Fibroblast of lung (primary cell): ENCODE data around the gene PEF1. TPM values are rescaled to one million over a fixed set of nuclear protein-coding genes. Genes with fewer than 3 reads are reported as not detected.

Source experiments
- DNase-seq, 2 donors: peaks; one replicate each; pipeline versions ENCODE4 v3.0.0 to v3.0.0-alpha.2; 2010; ENCODE audit warnings: low read depth in 2 of 2
- H2AFZ ChIP-seq: 2 replicates; pipeline ENCODE4 v1.5.1; 2012; ENCODE audit warnings: low read length, control low read depth, inconsistent platforms
- H3K27ac ChIP-seq: 2 replicates; pipeline ENCODE4 v1.5.1; 2011; ENCODE audit warnings: low read length, control low read depth; ENCODE audit not compliant: insufficient read depth
- H3K27me3 ChIP-seq: 2 replicates; pipeline ENCODE4 v1.5.1; 2011; ENCODE audit warnings: mild to moderate bottlenecking, low read length; ENCODE audit not compliant: control insufficient read depth, insufficient read depth
- H3K36me3 ChIP-seq: 2 replicates; pipeline ENCODE4 v1.5.1; 2011; ENCODE audit warnings: low read length; ENCODE audit not compliant: control insufficient read depth, insufficient read depth
- H3K4me1 ChIP-seq: 2 replicates; pipeline ENCODE4 v1.5.1; 2011; ENCODE audit warnings: low read length; ENCODE audit not compliant: control insufficient read depth, insufficient read depth; ENCODE audit errors: extremely low read depth
- H3K4me2 ChIP-seq: 2 replicates; pipeline ENCODE4 v1.5.1; 2011; ENCODE audit warnings: low read length, control low read depth; ENCODE audit not compliant: insufficient read depth; ENCODE audit errors: extremely low read depth
- H3K4me3 ChIP-seq, 4 experiments: fragments of 200-600 bp in 1 of 4; sonication (generic) in 1 of 4; replicated peaks in 1 of 4; 2 replicates each; pipeline ENCODE4 v1.5.1; 2011 to 2016; ENCODE audit warnings: low read length in 4 of 4, low read depth in 3 of 4, mild to moderate bottlenecking in 3 of 4, control low read depth in 2 of 4, inconsistent platforms in 1 of 4, mixed read lengths in 1 of 4; ENCODE audit not compliant: insufficient read depth in 1 of 4; ENCODE audit errors: control extremely low read depth in 1 of 4
- H3K79me2 ChIP-seq: 2 replicates; pipeline ENCODE4 v1.5.1; 2012; ENCODE audit warnings: mild to moderate bottlenecking, low read length, inconsistent platforms; ENCODE audit not compliant: control insufficient read depth, insufficient read depth
- H3K9ac ChIP-seq: 2 replicates; pipeline ENCODE4 v1.5.1; 2011; ENCODE audit warnings: mild to moderate bottlenecking, low read length, control low read depth; ENCODE audit not compliant: insufficient read depth
- H3K9me3 ChIP-seq: 2 replicates; pipeline ENCODE4 v1.5.1; 2012; ENCODE audit warnings: low read depth, low read length; ENCODE audit not compliant: control insufficient read depth, insufficient read depth
- H4K20me1 ChIP-seq: 2 replicates; pipeline ENCODE4 v1.5.1; 2011; ENCODE audit warnings: low read length; ENCODE audit not compliant: control insufficient read depth, insufficient read depth; ENCODE audit errors: extremely low read depth
- EZH2 ChIP-seq: IDR thresholded peaks from 2 replicates; pipeline ENCODE4 v1.5.1; 2012; ENCODE audit warnings: low read length, control low read depth, mild to moderate bottlenecking; ENCODE audit errors: missing control alignments
- polyA plus RNA-seq, 2 donors: library from polyadenylated mRNA; depleted of rRNA in 1 of 2; stranded (reverse) in 1 of 2; unstranded in 1 of 2; fragments of >200 nt; gene quantifications; 2 replicates each; pipeline ENCODE4 v1.2.1, GENCODE V29; 2011 to 2012; ENCODE audit warnings: missing spikeins in 1 of 2
- total RNA-seq: library from RNA; depleted of rRNA; stranded (reverse); fragments of >200 nt; gene quantifications from 2 replicates; pipeline ENCODE4 v1.2.1, GENCODE V29; 2014
- TF ChIP-seq, protein P1 (sequence below), 2 donors: IDR thresholded peaks in 1 of 2; conservative IDR thresholded peaks in 1 of 2; 1 replicate in 1 of 2; 2 replicates in 1 of 2; pipeline ENCODE4 v1.5.1; 2011 to 2012; ENCODE audit warnings: low read length in 2 of 2, control low read depth in 1 of 2, inconsistent platforms in 1 of 2, low read depth in 1 of 2, mild to moderate bottlenecking in 1 of 2

The PEF1 gene
- total and polyA plus RNA-seq, 2 donors (not counting 1 experiment from before 2014, with no cell fraction given) = 72.9 to 78.1 TPM

DNA sequence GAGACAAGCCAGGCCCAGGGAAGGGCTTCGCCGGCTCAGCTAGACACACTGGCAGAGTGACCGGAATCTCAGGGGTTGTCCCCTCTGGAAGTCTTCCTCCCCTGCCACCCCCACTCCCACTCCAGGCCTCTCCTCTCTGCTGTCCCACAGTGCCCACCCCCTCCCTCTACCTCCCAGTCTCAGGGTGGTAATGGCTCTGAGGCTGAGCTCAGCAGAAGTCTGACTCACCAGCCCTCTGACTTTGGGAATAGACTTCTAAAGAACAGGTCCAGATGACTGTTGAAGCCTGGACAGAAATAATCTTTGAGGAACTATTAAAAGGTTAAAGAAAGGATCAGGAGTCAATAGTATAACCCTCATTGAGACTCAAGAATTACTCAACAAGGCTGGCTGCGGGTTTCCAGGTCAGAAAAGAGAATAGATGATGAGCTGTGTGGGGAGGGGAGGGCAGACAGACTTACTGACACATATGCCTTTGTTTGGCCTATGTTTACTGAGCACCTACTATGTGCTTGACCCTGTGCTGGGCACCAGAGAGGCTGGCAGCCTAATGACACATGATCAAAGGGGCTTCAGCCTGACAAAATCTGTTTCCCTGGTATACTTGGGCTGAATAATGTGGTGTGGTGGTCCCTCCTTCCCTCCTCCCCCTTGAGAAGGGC is 19.0 kb downstream of the PEF1 start:
- TF ChIP-seq, protein P1, sequence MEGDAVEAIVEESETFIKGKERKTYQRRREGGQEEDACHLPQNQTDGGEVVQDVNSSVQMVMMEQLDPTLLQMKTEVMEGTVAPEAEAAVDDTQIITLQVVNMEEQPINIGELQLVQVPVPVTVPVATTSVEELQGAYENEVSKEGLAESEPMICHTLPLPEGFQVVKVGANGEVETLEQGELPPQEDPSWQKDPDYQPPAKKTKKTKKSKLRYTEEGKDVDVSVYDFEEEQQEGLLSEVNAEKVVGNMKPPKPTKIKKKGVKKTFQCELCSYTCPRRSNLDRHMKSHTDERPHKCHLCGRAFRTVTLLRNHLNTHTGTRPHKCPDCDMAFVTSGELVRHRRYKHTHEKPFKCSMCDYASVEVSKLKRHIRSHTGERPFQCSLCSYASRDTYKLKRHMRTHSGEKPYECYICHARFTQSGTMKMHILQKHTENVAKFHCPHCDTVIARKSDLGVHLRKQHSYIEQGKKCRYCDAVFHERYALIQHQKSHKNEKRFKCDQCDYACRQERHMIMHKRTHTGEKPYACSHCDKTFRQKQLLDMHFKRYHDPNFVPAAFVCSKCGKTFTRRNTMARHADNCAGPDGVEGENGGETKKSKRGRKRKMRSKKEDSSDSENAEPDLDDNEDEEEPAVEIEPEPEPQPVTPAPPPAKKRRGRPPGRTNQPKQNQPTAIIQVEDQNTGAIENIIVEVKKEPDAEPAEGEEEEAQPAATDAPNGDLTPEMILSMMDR (conservative IDR thresholded peaks at IDR 0.05 in 1 of 2, IDR thresholded peaks at IDR 0.05 in 1 of 2; ENCODE audit: low read depth in 1 of 2, low read length in 2 of 2) = no peak
- no peak for TF ChIP-seq EZH2
- Histone ChIP-seq H3K27me3 (no peaks in the 10 kb centered on the region), H3K79me2 (no peaks in the 10 kb centered on the region), H3K4me1 (peaks cover 18% of the 10 kb centered on the region), H3K9me3 (no peaks in the 10 kb centered on the region), H3K4me3 (no peak overlapping the region), H4K20me1 (no peaks in the 10 kb centered on the region), H3K27ac (no peak overlapping the region), H3K9ac (no peak overlapping the region), H3K4me2 (no peak overlapping the region), H2AFZ (no peak overlapping the region), H3K36me3 (peaks cover 5% of the 10 kb centered on the region)
- peak; percentile 54 to 75 for DNase-seq

DNA sequence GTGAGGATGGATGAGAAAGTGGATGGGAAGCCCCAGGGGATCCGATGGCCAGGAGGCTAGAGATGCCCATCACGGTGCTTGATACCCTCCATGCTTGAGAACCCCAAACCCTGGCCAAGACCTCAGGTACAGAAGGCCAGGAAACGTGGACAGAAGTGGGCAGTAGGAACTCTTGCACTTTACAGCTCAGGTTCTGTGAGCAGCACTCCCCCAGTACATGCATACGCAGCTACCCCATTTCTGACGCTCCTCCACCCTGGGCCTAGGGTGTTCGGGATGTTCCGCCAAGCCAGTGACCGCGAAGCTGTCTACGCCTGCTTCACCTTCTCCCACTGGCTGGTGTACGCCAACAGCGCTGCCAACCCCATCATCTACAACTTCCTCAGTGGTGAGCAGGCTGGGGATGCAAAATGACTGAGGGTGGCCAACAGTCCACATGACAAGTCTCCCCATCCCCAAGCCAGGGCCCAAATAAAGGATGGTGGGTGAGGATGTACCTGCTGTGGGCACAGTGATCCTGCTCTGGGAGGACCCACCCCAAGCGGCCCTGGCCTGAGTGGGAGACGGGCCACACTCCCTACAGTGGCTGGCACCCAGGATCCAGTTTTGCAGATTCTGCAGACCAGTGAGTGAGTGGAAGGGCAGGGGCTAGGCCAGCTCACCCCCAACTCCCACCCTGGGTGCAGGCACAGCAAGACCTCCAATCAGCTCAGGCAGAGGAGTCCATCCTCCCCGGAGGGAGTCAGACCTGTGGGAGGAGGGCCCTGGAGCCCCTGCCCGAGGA is 19.8 kb downstream of the PEF1 start:
- TF ChIP-seq EZH2 = no peak
- TF ChIP-seq, protein P1 (conservative IDR thresholded peaks at IDR 0.05 in 1 of 2, IDR thresholded peaks at IDR 0.05 in 1 of 2; ENCODE audit: low read depth in 1 of 2, low read length in 2 of 2) = no peak
- Histone ChIP-seq H3K4me3 (no peak overlapping the region), H2AFZ (no peak overlapping the region), H3K36me3 (peaks cover 2% of the 10 kb centered on the region), H3K4me1 (peaks cover 18% of the 10 kb centered on the region), H3K9me3 (no peaks in the 10 kb centered on the region), H3K27me3 (no peaks in the 10 kb centered on the region), H3K27ac (no peak overlapping the region), H3K9ac (no peak overlapping the region), H3K79me2 (no peaks in the 10 kb centered on the region), H4K20me1 (no peaks in the 10 kb centered on the region), H3K4me2 (no peak overlapping the region)
- no peak for DNase-seq

DNA sequence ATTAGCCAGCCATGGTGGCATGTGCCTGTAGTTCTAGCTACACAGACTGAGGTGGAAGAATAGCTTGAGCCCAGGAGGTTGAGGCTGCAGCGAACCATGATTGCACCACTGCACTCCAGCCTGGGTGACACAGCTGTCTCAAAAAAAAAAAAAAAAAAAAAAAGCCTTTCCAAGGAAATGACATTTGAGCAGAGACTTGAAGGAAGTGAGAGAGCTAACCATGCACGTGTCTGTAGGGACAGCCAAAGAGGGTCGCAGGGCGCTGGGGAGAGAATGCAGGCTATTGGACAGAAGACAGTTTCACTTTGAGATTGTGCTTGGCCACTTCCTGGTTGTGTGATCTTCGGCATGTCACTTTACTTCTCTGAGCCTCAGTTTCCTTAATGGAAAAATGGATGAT is 20.4 kb downstream of the PEF1 start:
- peaks cover 2% of the 10 kb centered on the region for H3K36me3 ChIP-seq
- no peaks in the 10 kb centered on the region for H3K79me2 ChIP-seq
- no peak for DNase-seq
- H3K27ac ChIP-seq = no peak overlapping the region
- H2AFZ ChIP-seq = no peak overlapping the region
- no peak overlapping the region for H3K9ac ChIP-seq
- H3K9me3 ChIP-seq = no peaks in the 10 kb centered on the region
- H3K4me2 ChIP-seq = no peak overlapping the region
- H4K20me1 ChIP-seq = no peaks in the 10 kb centered on the region
- no peak overlapping the region for H3K4me3 ChIP-seq
- no peaks in the 10 kb centered on the region for H3K27me3 ChIP-seq
- TF ChIP-seq, protein P1 (conservative IDR thresholded peaks at IDR 0.05 in 1 of 2, IDR thresholded peaks at IDR 0.05 in 1 of 2; ENCODE audit: low read depth in 1 of 2, low read length in 2 of 2) = no peak
- no peak for TF ChIP-seq EZH2
- H3K4me1 ChIP-seq = peaks cover 18% of the 10 kb centered on the region
